ENCODE data around the gene DNAJC11. TPM values are rescaled to one million over a fixed set of nuclear protein-coding genes. Genes with fewer than 3 reads are reported as not detected.
"Not testable (repeated sequence)": the region's sequence is repeated elsewhere in the genome, so short reads cannot be mapped to it uniquely, and the experiment has no call there.

The DNAJC11 gene
- total RNA-seq, 1 donor from 2014 or later: 36.4 TPM

- Histone ChIP-seq H3K9me3 (no peaks in the 10 kb centered on the region), H3K27me3 (ENCODE audit: low read depth) (no peaks in the 10 kb centered on the region), H3K36me3 (peaks cover 54% of the 10 kb centered on the region), H3K4me1 (no peaks in the 10 kb centered on the region), H3K4me3 (no peak overlapping the region), H3K27ac (no peak overlapping the region)
- TF ChIP-seq CTCF (IDR thresholded peaks at IDR 0.05): no peak
- intact Hi-C loops (cut with DNase I): no loop called here
- DNase-seq: no peak
- no peak for ATAC-seq
Observed at GRCh38 chr1:6648556-6648955, 53.1 kb downstream of the DNAJC11 start.

GRCh38 chr1:6646499-6647148 lies 55.0 kb downstream of the DNAJC11 start:
- H3K36me3 ChIP-seq: peaks cover 51% of the 10 kb centered on the region
- intact Hi-C loops (cut with DNase I): no loop called here
- no peak for DNase-seq
- no peaks in the 10 kb centered on the region for H3K9me3 ChIP-seq
- H3K27ac ChIP-seq: no peak overlapping the region
- peak; percentile 47 to 66 for ATAC-seq
- no peaks in the 10 kb centered on the region for H3K27me3 ChIP-seq (ENCODE audit: low read depth)
- TF ChIP-seq CTCF (IDR thresholded peaks at IDR 0.05): peak; percentile 55
- H3K4me1 ChIP-seq: no peaks in the 10 kb centered on the region
- no peak overlapping the region for H3K4me3 ChIP-seq

- Histone ChIP-seq H3K27me3 (ENCODE audit: low read depth) (no peaks in the 10 kb centered on the region), H3K4me3 (no peak overlapping the region), H3K36me3 (peaks cover 53% of the 10 kb centered on the region), H3K9me3 (no peaks in the 10 kb centered on the region), H3K4me1 (no peaks in the 10 kb centered on the region), H3K27ac (no peak overlapping the region)
- no peak for DNase-seq
- intact Hi-C loops (cut with DNase I): no loop called here
- TF ChIP-seq CTCF (IDR thresholded peaks at IDR 0.05): no peak
- ATAC-seq: no peak
Observed at GRCh38 chr1:6645018-6645417, 56.6 kb downstream of the DNAJC11 start.

GRCh38 chr1:6640867-6641266 lies 60.7 kb downstream of the DNAJC11 start:
- H3K4me3 ChIP-seq; intact Hi-C loops (cut with DNase I); H3K27me3 ChIP-seq (ENCODE audit: low read depth); H3K27ac ChIP-seq; DNase-seq; H3K9me3 ChIP-seq; H3K4me1 ChIP-seq; ATAC-seq: not testable (repeated sequence)
- H3K36me3 ChIP-seq: peaks cover 92% of the 10 kb centered on the region

- Histone ChIP-seq H3K27me3 (ENCODE audit: low read depth) (no peaks in the 10 kb centered on the region), H3K36me3 (peaks cover 94% of the 10 kb centered on the region), H3K27ac (no peak overlapping the region), H3K9me3 (no peaks in the 10 kb centered on the region), H3K4me3 (no peak overlapping the region), H3K4me1 (no peaks in the 10 kb centered on the region)
- ATAC-seq (peak in 1 of 2 donors; percentile 5), DNase-seq (peak; percentile 62)
- intact Hi-C loops (cut with DNase I): no loop called here
- no peak for TF ChIP-seq CTCF (IDR thresholded peaks at IDR 0.05)
Observed at GRCh38 chr1:6638226-6638625, 63.4 kb downstream of the DNAJC11 start.

- peaks cover 95% of the 10 kb centered on the region for H3K36me3 ChIP-seq
- intact Hi-C loops (cut with DNase I): no loop called here
- no peak for TF ChIP-seq CTCF (IDR thresholded peaks at IDR 0.05)
- H3K27me3 ChIP-seq (ENCODE audit: low read depth): no peaks in the 10 kb centered on the region
- no peaks in the 10 kb centered on the region for H3K9me3 ChIP-seq
- DNase-seq (no peak), ATAC-seq (no peak)
- H3K4me1 ChIP-seq: no peaks in the 10 kb centered on the region
- no peak overlapping the region for H3K27ac ChIP-seq
- no peak overlapping the region for H3K4me3 ChIP-seq
Observed at GRCh38 chr1:6637770-6638169, 63.8 kb downstream of the DNAJC11 start.

GRCh38 chr1:6636778-6637177 lies 64.8 kb downstream of the DNAJC11 start:
- ATAC-seq; H3K4me1 ChIP-seq; DNase-seq; H3K27ac ChIP-seq; H3K27me3 ChIP-seq (ENCODE audit: low read depth); H3K9me3 ChIP-seq; intact Hi-C loops (cut with DNase I); H3K4me3 ChIP-seq: not testable (repeated sequence)
- H3K36me3 ChIP-seq: peaks cover 95% of the 10 kb centered on the region
